22Rv1 (cell line): ENCODE results near the gene KCNIP1.

Experiments
- H3K27ac ChIP-seq: fragments of 450-650 bp; 2 replicates; pipeline ENCODE4 v1.5.1; 2017
- CTCF ChIP-seq: fragments of 450-650 bp; IDR thresholded peaks from 2 replicates; pipeline ENCODE4 v1.5.1; 2017; ENCODE audit warnings: mild to moderate bottlenecking
- ZFX ChIP-seq: fragments of 450-650 bp; IDR thresholded peaks from 2 replicates; pipeline ENCODE4 v1.6.1; 2017; ENCODE audit warnings: antibody characterized with exemption, borderline replicate concordance

Gene KCNIP1

DNA sequence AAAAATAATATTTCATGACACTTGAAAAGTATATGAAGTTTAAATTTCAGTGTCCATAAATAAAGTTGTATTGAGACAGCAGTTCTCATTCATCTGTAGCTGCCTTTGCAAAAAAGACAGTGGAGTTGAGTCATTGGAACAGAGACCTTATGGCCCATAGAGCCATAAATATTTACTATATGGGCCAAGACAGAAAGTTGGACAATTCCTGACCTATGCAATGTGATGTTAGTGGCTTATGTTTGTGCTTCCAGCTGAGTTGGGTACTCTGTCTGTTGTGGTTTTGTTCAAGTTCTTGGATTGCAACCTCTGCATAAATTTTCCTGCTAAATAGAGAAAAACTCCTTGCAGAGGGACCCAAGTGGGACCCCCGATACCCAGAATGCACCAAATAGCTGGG, 69.8 kb downstream of the KCNIP1 start:
- no peak overlapping the region for H3K27ac ChIP-seq
- TF ChIP-seq CTCF (no peak), ZFX (no peak)

GRCh38 chr5:170576602-170577535, 73.0 kb downstream of the KCNIP1 start:
- no peak overlapping the region for H3K27ac ChIP-seq
- TF ChIP-seq ZFX (no peak), CTCF (no peak)

DNA sequence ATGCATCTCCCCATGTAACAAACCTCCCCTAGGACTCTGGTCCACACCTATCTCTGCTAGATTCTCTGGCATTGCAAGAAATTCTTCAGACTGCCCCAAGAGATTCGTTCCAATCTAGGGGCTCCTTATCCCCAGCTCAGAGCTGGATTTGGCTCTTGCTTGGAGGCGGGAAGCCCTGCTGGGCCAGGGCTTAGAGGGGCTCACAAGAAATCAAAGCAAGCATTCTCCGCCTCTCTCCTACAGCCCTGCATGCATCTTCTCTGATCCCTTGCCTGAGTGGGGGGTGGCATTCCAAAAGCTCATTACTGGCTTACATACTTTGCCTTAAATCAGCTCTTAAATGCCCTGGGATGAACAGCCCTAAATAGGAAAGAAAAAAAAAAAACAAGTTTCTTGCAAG, 75.8 kb downstream of the KCNIP1 start:
- TF ChIP-seq ZFX (no peak), CTCF (no peak)
- H3K27ac ChIP-seq: no peak overlapping the region

DNA sequence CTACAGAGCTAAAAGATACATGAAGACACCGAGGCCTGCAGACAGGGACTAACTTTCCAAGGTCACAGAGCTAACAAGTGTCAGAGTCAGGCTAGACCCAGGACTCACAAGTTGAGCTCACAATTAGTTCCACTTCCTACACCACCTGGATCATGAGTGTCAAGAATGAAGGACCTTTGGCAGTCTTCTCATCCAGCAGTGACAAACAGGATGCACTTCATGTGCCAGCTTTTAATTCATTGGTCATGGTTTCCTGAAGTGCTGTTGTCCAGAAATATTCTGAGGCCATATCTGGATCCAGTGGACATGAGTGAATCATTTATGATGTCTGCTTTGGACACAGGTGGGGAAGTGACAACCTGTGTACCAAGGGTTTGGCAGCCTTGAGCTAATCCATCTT, 77.4 kb downstream of the KCNIP1 start:
- no peak overlapping the region for H3K27ac ChIP-seq
- TF ChIP-seq ZFX: no peak
- TF ChIP-seq CTCF: no peak

DNA sequence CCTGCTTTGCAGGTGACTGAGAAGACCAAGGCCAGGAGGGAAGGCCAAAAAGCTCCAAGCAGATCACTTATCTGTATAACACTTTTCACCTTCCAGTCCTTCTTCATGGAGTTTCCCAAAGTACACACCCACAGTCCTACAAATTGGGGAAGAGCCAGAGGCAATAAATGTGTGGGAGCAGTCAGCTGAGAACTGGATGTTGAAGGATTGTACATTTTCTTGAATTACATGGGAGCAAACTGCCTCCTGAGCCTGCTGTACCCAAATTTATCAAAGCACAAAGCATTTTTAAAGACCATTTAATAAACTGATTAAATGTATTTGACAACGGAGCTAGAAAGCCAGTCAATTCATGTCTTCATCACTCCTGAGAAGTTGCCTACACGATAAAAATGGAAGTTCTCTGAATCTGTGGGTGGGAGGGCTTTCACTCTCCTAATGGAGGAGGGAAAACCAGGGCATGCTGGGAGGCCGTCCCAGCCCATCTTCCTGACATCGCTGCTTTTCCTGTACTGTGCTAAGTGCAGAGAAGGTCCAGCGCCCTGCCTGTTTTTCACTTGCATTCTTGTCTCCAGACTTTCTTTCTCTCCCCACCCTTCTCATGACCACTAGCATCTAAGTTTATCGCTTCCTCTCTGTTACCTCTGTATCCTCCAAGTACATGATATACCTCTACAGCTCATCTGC, 79.0 kb downstream of the KCNIP1 start:
- no peak overlapping the region for H3K27ac ChIP-seq
- TF ChIP-seq CTCF (no peak), ZFX (no peak)

- no peak for TF ChIP-seq CTCF
- no peak for TF ChIP-seq ZFX
- H3K27ac ChIP-seq: no peak overlapping the region
Observed at GRCh38 chr5:170584003-170584402, 80.2 kb downstream of the KCNIP1 start.

- H3K27ac ChIP-seq: no peak overlapping the region
- no peak for TF ChIP-seq CTCF
- TF ChIP-seq ZFX: no peak
Observed at GRCh38 chr5:170584450-170585058, 80.7 kb downstream of the KCNIP1 start.
